ENCODE results near the gene GLS.
A peak's percentile ranks its signal among the peaks of the same experiment; 100 is the strongest.

Gene GLS

DNA sequence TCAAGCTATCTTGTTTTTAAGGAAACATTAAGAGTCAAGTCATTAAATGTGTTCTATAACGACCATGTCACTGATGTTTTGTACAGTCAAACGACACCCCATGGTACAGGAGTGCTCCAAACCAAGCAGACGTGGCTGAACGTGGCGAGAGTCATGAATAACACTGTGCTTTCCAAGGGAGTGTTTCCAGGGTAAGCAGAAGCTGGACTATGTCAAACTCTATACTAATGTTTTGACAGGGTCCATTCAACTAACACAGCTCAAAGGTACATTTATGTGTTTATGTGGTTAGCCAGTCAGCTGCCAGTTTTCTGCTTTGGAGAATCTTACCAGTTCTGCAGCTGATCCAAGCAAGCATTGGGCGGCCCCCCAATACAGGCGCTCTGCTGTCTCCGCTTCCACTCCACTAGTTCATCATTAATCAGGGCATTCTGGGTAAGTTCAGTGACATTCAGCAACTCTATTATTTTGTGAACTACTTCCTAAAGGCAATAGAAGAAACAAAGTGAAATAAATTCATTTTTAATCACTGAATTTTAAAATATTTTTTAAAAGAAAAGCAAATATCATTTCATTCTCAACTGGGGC lies 117.0 kb downstream of the GLS start:
- no peak for DNase-seq

DNA sequence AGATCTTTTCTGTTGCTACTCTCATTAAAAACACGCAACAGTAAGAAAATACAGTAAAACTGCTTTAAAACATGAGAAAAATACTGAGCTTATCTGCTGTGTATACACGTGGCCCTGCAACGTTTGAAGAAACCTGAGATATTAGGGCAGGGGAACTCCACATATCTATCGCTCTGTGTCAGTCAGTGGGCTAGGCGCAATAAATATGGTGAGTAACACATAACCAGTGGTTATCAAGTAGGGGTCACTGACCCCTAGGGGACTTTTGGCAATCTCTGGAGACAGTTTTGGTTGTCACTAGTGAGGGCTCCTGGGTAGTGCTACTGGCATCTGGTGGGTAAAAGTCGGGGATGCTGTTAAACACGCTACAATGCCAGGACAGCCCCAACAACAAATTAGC lies 118.4 kb downstream of the GLS start:
- no peak for DNase-seq

DNA sequence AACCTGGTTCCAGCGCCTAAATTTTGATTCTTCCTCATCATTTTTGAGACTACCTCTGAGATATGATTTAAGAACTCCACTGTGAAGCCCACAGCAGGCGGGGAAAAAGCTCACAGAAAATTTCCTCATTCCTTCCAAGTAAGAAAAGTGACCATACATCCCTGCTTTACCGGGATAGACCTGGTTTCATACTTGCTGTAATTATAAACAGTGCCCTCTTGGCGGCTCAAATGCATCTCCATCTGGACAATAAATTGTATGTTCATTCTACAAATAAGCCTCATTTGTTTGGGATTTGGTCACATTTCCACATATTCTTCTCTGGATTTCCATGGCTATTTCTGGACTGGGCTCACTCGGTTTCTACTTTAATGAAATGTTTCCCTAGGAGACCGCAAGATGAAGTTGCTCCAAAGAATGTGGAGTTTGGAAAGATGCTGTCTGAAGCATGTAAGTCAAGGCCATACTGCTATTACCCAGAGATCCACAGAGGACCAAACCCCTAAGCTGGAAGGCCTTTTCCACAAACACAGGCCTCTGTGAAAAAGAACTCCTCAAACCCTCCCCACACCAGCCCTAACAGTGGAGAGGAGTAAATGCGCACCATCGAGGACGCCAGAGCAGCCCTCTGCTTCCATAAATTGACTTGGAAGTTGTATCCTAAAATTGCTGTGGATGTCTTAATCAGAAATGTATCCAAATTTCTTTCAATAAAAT lies 119.5 kb downstream of the GLS start:
- DNase-seq, result no peak

DNA sequence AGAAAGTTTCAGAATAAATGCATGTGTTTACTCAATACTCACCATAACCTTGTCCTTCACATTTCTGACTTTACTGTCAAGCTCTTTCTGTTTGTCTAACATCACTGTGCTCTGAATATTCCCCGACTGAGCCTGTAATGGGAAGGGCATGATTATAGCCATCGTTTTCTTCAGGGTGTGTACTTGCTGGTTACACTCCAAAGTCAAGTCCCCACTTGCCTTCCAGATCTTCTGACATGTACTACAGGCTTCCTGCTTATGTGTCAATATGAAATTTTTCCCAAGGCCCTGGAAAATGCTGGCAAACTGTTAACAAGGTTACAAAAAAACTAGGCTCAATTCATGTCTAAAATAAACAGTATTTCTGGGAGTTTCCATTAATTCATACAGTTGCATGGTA lies 120.4 kb downstream of the GLS start:
- DNase-seq, result no peak

DNA sequence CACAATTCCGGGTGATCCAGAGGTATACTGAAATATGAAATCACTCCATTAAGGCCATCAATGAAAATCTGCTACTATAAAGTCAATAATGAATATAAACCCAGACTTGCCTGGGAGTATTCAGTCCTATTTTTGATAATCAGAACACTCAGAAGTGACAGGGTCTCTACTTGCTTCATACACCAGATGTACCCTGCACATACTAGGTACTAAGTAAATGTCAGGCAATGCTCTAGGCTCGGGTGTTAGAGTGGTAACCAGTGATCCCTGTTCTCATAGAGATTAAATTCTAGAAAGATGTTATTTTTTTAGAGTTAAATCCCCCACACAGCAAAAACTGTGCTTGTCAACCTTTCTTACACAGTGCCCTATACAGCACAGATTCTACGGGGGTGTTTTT lies 121.0 kb downstream of the GLS start:
- no peak for DNase-seq

DNA sequence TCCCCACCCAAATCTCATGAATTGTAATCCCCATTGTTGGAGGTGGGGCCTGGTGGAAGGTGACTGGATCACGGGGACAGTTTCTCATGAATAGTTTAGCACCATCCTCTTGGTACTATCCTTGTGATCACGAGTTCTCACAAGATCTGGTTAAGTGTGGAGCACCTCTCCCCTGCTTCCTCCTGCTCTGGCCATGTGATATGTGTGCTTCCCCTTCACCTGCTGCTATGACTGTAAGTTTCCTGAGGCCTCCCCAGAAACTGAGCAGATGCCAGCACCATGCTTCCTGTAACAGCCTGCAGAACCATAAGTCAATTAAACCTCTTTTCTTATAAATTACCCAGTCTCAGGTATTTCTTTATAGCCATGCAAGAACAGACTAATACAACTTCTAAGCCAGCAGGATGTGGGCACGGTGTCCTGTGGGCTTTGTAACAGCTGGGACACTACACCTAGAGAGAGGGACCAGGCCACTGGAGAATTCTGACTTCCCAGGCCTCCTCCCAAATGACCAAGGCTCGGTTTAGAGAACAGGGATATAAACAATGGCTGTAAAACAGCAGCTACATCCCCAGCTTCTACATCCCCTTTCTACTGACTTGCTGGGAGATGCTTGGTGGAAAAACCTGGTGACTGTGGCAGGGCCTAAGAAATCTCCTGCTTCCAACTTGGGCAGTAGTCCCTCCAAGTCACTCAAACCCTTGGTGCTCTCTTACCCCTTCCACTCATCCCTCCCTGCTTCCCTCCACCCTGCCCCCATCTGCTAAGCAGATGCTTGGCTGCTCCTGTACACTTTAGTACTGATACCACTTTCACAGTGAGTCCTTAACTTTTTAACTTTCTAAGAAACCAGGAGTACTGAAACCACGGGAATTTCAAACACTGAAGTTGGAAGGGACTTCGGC lies 123.0 kb downstream of the GLS start:
- no peak for DNase-seq

DNA sequence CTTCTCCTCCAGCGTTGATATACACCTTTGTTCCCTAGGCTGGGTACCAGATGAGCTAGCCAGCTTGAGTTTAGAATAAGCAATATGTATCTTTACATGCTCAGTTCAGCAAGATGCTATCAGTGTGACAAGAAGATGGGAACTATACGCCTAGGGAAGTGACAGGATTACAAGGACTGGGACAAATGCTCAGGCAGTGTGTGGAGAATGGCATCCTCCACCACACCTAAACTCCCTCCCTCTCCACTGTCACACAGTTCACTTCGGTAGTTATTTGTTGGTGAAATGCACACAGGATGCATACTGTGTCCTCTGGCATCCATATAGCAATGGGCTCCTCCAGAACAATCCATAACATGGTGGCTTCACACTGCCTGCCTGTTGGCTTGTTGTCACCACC lies 125.7 kb downstream of the GLS start:
- DNase-seq, result no peak

DNA sequence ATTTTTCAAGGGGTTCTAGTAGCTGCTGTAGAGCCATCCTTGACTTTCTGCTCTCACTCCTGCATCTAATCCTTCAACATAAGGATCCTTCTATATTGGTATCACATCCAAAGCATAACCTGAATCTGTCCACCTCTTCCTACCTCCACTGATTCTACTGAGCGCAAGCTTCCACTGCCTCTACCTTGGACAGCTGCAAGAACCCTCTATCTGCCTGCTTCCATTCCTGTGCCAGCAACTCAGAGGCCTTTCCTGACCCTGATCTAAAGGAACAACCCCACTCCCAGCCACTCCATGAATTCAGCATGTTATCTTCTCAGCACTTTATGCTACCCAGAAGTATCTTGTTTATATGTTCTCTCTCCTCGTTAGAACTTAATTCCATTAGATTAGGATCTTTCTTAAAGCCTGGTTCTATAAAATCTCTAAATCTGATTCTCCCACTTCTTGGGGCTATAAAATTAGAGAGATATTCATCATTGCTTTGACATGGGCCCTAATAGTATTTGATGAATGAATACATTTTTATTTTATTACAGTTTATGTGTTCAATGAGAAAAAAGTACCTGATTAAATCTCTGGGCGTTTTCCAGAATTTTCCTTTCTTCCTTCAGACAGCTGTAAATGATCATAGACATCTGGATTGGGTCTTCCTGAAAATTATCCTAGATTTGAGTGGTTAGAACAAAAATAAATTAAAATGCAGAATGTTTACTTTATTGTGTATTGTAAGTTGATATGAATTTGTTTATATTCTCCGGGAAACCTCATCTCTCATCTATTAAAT lies 126.6 kb downstream of the GLS start:
- DNase-seq, result no peak

DNA sequence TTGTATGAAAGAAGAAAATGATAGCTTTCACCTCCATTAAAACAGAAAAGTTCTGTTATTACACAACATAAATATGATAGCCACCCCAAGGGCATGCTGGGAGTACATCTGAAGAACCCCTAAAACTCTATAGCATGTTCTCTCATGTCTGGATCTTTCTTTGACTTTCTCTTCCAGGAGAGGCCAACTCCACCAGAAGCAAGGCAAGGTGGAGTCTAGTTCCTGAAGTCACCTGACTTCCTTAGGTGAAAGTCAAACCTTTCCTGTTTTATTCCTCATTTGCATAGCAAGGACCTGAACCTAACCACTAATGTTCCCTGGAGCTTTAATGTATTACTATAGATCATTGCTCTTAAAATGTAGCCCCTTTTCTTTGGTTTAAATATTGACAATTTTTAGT lies 127.7 kb downstream of the GLS start:
- no peak for DNase-seq

DNA sequence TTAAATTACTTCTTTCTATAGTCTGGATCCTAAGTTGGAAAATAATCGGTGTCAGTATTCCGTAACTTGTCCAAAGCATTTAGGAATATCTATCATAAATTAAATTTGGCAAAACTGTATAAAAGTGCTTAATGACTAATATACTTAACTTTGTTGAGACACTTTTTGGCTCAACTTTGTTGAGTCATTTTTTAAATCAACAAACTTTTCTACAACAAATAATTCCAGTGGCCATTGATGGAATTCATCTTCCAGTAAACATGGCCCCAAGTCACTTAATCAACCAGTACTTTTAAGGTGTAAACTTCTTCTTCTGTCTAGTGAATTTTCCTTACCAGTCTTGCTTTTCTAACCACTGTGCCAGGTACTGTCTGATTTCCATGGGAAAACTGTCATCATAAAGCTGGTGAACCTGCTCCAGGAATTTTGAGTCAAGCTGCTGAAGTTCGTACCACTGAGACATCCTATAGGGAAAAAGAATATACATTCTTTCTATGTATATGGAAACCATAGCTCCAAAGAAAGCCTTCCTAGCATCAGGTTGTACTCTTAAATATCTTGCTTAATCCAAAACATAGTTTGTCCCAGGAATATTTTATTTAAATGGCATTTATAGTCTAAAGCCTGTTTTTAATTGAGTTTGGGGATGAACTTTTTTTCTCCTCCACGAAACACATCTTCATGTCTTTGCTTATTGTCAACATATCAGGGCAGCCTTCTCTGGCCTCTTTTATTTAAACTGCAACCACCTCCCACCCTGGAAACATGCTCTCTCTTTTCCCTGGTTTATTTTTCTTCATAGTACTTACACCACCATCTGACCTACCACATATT lies 129.1 kb downstream of the GLS start:
- no peak for DNase-seq

DNA sequence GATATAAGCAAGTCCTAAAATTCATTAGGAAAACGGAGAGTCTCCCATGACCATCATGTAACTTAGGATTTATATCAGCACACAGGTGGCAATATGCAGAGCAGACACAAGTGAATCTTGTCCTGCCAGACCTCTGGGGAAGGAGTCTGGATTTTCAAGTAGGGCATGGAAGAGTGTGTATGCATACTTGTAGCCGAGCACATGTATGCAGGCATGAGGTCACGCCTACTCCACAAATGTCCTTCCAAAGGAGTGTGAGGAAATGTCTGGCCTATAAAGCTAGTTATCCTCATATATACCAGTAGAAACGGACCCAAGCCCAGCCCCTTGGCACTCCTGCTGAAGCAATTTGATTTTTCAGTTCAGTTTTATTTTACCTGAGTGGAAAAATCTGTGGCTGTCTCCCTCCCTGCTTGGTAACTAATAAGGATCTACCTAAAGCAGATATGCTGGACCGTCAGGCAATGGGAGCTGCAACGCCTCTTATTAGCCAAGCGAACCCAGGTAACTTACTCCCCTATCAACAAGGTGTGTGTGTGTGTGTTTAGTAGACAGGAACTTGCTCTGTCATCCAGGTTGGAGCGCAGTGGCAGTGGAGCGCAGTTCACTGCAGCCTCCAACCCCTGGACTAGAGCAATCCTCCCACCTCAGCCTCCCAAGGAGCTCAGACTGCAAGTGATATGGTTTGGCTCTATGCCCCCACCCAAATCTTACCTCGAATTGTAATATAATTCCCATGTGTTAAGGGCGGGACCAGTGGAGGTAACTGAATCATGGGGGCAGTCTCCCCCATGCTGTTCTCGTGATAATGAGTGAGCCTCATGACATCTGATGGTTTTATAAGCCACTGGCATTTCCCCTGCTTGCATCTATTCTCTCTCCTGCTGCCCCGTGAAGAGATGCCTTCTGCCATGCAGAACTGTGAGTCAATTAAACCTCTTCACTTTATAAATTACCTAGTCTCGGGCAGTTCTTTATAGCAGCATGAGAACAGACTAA lies 130.6 kb downstream of the GLS start:
- no peak for DNase-seq

DNA sequence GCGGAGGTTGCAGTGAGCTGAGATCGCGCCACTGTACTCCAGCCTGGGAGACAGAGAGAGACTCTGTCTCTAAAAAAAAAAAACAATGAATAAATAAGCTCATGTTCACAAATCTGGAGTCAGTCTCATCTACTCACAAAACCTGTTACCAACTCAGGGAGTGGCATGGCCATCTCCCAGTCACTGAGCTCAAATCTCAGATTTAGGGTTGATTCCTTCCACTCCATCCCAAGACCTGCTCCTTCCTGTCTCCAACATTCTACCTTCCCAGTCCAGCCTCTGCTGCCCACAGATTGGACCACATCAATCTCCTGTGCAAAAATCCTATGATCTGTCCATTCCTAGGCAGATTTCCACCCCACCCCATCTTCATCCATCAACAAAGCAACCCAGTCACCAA lies 131.7 kb downstream of the GLS start:
- no peak for DNase-seq

DNA sequence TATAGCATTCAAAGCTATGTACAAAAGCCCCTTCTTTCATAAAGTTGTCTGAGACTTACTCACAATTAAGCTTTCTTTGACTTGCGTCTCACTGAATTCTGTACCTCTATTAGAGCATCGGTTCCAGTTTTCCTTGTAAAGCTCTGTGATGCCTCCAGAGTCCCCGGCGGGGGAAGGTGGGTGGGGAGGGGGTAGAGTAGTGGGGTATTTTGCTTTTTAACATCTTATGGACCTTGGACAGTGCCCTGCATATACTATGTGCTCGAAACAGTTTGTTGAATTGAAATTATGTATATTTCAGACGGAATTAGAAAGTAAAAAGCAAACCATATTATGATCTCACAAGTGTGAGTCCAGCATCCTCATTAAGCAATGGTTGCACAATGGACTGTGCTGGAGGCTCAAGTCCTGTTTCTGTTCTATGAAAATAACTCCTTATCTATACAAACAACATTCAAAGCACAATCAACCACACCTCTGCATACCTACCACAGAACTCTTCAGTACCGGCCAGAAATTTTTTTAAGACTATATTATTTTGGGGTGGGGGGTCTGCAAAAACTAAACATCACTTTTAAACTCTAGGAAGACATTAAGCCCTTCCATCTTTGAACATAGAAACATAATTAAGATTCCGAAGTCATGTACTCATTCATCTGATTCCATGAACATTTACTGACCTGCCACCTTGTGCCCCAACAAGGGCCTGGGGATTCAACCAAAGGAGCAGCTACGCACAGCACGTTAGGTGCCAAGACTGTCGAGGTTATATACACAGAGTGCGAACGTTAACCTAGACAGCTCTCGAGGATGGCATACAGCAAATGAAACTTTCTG lies 132.4 kb downstream of the GLS start:
- no peak for DNase-seq

DNA sequence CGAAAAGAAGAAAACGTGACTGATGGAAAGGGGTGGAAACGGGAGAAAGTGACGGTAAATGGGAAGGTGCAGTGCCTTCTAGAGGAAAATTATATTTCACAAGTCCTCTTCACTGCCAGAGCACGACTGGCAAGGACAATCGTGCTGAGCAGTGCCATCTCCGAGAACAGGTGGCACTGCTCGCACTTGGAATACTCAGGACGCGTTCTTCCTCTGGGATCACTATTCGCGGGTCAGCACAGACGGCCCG lies 133.0 kb downstream of the GLS start:
- DNase-seq, result peak; percentile 8

DNA sequence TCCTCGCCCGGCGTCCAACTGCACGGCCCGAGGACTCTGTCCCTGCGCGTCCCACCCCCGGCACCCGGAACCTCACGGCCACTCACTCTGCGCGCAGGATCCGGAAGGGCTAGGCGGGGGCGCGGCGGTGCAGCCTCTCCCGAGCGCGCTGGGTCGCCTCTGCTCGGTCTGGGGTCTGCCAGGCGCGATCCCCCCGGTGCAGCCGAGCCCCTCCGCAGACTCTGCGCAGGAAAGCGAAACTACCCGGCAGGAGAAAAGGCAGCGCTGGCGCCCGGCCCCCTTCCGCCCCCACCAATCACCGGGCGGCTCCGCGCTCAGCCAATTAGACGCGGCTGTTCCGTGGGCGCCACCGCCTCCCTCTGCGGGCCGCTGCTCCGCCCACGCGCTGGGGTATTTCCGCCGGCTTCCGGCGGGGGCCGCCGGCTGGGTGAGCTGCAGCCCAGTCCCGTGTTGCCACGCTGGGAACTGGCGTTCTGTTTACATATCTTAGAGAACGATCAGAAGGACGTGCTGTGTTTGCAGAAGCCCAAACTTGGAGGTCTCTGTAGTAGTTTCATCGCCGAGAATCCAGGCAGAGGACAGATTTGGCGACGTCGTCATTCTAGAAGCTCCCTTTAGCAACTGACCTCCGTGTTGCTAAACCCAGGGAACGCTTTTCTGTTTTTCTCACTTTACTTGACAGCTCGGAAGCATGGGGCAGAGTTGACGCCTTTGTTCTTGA lies 133.5 kb downstream of the GLS start, which contains the start of gene STAT1:
Gene STAT1 (minus strand): TSS at position 240 of the 721 bp plus-strand sequence. CDS start 4,168 bp downstream, outside the sequence.
- peak; percentile 44 for DNase-seq

DNA sequence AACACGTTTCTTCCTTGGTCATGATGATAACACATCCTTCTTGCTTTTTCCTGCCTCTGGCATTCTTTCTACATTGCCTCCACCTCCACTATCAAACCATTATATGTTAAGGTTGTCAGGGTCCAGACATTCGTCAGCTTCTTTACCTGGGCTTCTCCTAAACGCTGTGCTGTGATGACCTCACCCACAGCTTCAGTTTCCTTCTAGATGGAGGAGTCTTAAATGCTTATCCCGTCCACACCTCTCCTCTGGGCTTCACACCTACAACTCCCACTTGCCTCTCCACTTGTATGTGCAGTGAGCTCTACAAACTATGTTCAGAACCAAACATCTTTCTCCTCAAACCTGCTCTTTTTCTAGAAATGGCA lies 134.0 kb downstream of the GLS start:
- no peak for DNase-seq
